SH-SY5Y (cell line): Measurements from ENCODE around the gene PGS1.

Source experiments
- GATA2 ChIP-seq: IDR thresholded peaks from 2 replicates; pipeline ENCODE4 v1.6.1; 2011; ENCODE audit warnings: mild to moderate bottlenecking, low read depth, low read length
- GATA3 ChIP-seq: IDR thresholded peaks from 2 replicates; pipeline ENCODE4 v1.6.1; 2011; ENCODE audit warnings: low read depth, mild to moderate bottlenecking, low read length, moderate library complexity

The PGS1 gene

GRCh38 chr17:78437508-78438169 is 59.2 kb downstream of the PGS1 start:
- TF ChIP-seq GATA3 (no peak), GATA2 (no peak)

- no peak for TF ChIP-seq GATA2
- TF ChIP-seq GATA3: no peak
Observed at GRCh38 chr17:78438271-78438691, 59.8 kb downstream of the PGS1 start.

DNA sequence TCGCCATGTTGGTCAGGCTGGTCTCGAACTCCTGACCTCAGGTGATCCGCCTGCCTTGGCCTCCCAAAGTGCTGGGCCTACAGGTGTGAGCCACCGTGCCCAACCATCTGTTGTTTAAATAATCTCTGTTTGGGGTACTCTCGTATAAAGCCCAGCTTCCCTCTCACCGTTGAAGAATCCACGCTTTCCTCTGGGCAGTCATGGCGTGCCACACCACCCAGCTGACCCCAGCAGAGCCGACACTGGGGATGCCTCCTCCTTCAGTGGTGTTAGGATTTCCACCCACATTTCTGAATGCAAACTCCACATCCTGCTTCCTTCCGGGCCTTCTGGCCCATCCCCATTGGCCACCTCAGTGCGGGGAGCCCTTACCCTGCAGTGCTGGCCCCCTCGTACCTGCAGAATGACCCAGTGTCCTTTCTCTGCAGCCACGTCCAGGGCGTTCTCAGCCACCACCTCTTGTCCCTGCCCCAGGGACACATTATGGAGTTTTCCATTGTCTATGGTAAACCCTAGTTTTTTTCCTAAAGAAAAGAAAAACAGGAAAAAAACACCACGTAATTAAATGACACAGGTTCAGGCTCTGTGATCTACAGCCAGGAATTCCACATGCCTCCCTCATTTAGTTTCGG is 60.4 kb downstream of the PGS1 start:
- TF ChIP-seq GATA2 (no peak), GATA3 (no peak)

DNA sequence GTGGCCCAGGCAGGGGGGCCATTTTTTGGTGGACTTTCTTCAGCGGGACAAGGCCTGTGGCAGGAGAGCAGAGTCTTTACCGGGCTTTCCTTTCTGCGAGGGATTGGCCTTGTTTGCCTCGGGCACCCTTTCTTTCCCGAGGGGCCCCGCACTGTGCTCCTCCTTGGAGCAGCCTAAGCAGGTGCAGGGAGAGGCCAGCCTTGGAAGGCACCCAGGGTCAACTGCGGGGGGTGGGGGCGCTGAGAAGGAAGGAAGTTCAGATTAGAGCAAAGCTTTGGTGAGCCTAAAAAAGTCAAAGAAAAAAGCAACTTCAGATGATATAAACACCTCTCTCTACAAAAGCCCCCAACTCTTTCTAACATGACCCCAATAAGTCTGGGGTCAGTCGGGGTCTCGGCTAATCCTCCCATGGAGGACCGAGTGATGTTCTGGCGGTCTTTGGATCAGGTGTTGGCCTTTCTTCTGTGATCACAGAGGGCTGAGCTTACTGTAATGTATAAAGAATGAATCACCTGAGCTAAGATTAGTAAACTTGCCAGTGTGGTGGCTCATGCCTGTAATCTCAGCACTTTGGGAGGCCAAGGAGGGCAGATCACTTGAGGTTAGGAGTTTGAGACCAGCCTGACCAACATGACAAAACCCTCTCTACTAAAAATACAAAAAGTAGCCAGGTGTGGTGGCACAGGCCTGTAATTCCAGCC is 63.0 kb downstream of the PGS1 start:
- TF ChIP-seq GATA3: no peak
- no peak for TF ChIP-seq GATA2

DNA sequence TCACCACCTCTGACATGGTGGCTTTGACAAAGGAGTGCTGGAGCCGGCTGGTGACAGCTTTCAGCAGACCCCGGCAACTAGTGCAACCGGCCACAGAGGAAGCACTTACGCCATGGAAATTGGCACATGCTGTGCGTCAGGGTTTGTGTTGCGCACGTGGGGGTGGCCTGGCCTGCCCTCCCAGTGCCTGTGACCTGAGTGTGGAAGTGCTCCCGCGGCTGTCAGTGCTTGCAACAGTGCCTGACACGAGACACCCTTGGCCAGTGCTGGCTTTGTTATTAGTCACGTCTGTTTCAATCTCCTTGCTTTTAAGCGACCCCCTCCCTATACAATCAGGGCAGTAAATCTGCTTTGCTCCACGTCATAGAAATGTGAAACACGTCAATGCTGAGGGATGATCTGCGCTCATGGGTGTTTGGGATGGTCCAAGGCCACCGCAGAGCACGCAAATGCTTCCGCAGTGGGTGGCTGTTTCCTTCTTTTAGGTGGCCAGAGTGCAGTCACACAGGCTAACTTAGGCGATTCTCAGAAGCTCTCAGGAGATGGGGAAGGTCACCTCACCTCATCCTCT is 64.3 kb downstream of the PGS1 start:
- TF ChIP-seq GATA2: no peak
- TF ChIP-seq GATA3: no peak

DNA sequence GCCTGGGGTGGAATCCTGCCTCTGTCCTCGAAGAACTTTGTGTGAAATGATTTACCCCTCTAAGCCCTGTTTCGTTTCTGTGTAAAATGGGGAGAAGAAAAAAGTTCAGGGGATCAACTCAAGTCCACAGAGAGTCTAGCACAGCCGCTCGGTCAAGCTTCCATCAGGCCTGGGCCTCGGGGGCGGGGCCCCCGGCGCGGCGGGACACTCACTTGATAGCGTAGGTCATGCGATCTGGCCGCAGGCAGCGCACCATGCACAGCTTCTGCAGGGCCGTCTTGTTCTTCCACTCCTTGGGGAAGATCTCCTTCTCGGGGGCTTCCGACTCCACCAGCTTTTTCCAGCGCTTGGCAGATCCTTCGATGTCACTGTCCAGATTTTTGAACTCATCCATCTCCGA is 65.9 kb downstream of the PGS1 start:
- no peak for TF ChIP-seq GATA3
- TF ChIP-seq GATA2: no peak

DNA sequence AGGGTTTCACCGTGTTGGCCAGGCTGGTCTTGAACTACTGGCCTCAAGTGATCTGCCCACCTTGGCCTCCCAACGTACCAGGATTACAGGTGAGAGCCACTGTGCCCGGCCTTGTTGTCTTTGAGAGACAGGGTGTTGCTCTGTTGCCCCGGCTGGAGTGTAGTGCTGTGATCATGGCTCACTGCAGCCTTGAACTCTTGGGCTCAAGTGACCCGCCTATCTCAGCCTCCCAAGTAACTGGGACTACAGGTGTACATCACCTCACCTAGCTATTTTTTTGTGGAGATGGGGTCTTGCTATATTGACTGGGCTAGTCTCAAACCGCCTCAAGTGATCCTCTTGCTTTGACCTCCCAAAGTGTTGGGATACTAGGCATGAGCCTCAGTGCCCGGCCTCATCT is 68.4 kb downstream of the PGS1 start:
- no peak for TF ChIP-seq GATA2
- no peak for TF ChIP-seq GATA3

- TF ChIP-seq GATA2 (no peak), GATA3 (no peak)
Observed at GRCh38 chr17:78448356-78448993, 70.0 kb downstream of the PGS1 start.

- no peak for TF ChIP-seq GATA3
- no peak for TF ChIP-seq GATA2
Observed at GRCh38 chr17:78449983-78450595, 71.6 kb downstream of the PGS1 start.

GRCh38 chr17:78450696-78451345 is 72.4 kb downstream of the PGS1 start:
- TF ChIP-seq GATA3 (no peak), GATA2 (no peak)

DNA sequence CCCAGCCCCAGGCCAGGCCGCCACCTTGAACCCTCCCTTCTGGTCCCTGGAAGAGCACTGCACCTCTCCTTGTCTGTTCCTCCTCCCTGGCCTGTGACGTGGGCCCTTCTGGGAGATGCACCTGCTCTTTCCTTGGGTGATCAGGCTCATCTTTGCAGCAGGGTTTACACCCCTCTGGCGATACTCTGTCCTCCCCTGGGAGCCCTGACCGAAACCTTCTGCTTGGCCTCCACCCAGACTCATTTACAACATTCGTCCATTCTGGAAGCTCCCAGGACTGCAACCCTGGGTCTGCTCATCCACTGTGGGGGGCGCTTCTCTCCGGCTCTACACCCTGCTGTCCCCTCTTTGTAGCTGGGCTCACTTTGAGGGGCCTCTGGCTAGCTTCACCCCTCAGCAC is 73.3 kb downstream of the PGS1 start:
- no peak for TF ChIP-seq GATA3
- TF ChIP-seq GATA2: no peak

DNA sequence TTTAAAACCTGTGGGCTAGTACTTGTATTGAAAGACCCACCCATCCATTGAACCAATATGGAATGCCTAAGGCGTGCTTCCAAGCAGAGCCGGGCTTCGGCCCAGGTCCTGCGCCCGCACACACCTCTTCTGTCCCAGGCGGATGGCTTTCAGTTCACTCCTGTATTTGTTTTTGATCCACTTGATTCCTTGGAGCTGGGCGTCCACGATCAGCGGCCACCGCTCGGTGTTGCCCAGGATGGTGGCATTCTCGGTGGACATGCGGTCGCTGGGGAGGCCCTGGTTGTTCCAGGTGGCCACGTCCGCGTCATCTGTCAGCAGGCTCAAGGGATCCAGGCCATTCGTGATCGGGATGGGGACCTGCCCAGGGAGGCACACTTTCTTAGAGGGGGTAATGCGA is 75.9 kb downstream of the PGS1 start:
- no peak for TF ChIP-seq GATA2
- TF ChIP-seq GATA3: no peak

- TF ChIP-seq GATA3 (no peak), GATA2 (no peak)
Observed at GRCh38 chr17:78458091-78458490, 79.6 kb downstream of the PGS1 start.
